GM12874 (cell line): ENCODE data around the gene WAC.

ENCODE experiments used
- CTCF ChIP-seq: IDR thresholded peaks from 2 replicates; pipeline ENCODE4 v1.5.1; 2011; ENCODE audit warnings: low read depth, mild to moderate bottlenecking, control low read depth, low read length, moderate library complexity; ENCODE audit not compliant: insufficient read depth

The WAC gene

GRCh38 chr10:28601012-28601411 lies 68.1 kb downstream of the WAC start:
- TF ChIP-seq CTCF = no peak

GRCh38 chr10:28604567-28605536 lies 71.9 kb downstream of the WAC start:
- TF ChIP-seq CTCF = no peak

- no peak for TF ChIP-seq CTCF
Observed at GRCh38 chr10:28606568-28606967, 73.7 kb downstream of the WAC start.

GRCh38 chr10:28612877-28613276 lies 80.0 kb downstream of the WAC start:
- no peak for TF ChIP-seq CTCF

GRCh38 chr10:28616514-28616913 lies 83.6 kb downstream of the WAC start:
- TF ChIP-seq CTCF = no peak

GRCh38 chr10:28619455-28619854 lies 86.5 kb downstream of the WAC start:
- no peak for TF ChIP-seq CTCF

- no peak for TF ChIP-seq CTCF
Observed at GRCh38 chr10:28620251-28620650, 87.3 kb downstream of the WAC start.
